AG04450 (cell line): ENCODE data around the gene ELL3. TPM values are rescaled to one million over a fixed set of nuclear protein-coding genes. Genes with fewer than 3 reads are reported as not detected.
"Not testable (repeated sequence)": the region's sequence is repeated elsewhere in the genome, so short reads cannot be mapped to it uniquely, and the experiment has no call there.

ENCODE experiments used
- CTCF ChIA-PET: fragments of 300-600, 350-600 bp; formaldehyde crosslinking; extraction: SDS; loops from one replicate; lab custom pipeline; 2022; ENCODE audit warnings: antibody characterized with exemption, inconsistent platforms; lab: Charles Lee
- POLR2A ChIA-PET: fragments of 350-600 bp; formaldehyde crosslinking; extraction: SDS; loops from one replicate; lab custom pipeline; 2021; ENCODE audit warnings: antibody characterized with exemption, inconsistent platforms; lab: Yijun Ruan, JAX
- DNase-seq: peaks from one replicate; pipeline ENCODE4 v3.0.0-alpha.2; 2011; ENCODE audit warnings: low read depth, low spot score
- H3K27ac ChIP-seq: one replicate; pipeline ENCODE4 v1.5.1; 2012; ENCODE audit warnings: low read depth, low read length, control low read depth
- H3K27me3 ChIP-seq: one replicate; pipeline ENCODE4 v1.6.0; 2012; ENCODE audit warnings: low read length; ENCODE audit not compliant: control insufficient read depth, insufficient read depth
- H3K4me3 ChIP-seq: 2 replicates; pipeline ENCODE4 v1.5.1; 2011; ENCODE audit warnings: mild to moderate bottlenecking, low read depth, low read length, control low read depth
- H3K9me3 ChIP-seq: 2 replicates; pipeline ENCODE4 v1.5.1; 2012; ENCODE audit warnings: low read length; ENCODE audit not compliant: control insufficient read depth, insufficient read depth
- CTCF ChIP-seq: IDR thresholded peaks from 2 replicates; pipeline ENCODE4 v1.5.1; 2011; ENCODE audit warnings: low read depth, low read length, control low read depth, inconsistent platforms
- polyA plus RNA-seq: library from polyadenylated mRNA; depleted of rRNA; stranded (reverse); fragments of >200 nt; gene quantifications from 2 replicates; pipeline ENCODE4 v1.2.3, GENCODE V29; 2011

Gene ELL3
- polyA plus RNA-seq, 1 experiment, result 2.3 TPM

GRCh38 chr15:43821505-43821904 lies 44.7 kb upstream of the ELL3 start:
- CTCF ChIA-PET, result interaction anchor here (0.6 to 0.7 kb wide), 2 partner anchors 8 to 464 kb away, joined by 4 to 6 read pairs; no protein-coding TSS in a partner anchor
- POLR2A ChIA-PET, result interaction anchor here (0.6 to 1.9 kb wide), 7 partner anchors 21 to 605 kb away, joined by 3 to 18 read pairs (median 5); partner anchors contain the start of genes HYPK, SERF2 and SERINC4
- H3K9me3 ChIP-seq, result no peaks in the 10 kb centered on the region
- H3K27ac ChIP-seq, result no peak overlapping the region
- peak overlapping the region; percentile 31; the same call in 1 of the 2 replicates for H3K4me3 ChIP-seq
- peak; percentile 36 for DNase-seq
- TF ChIP-seq CTCF, result no peak
- H3K27me3 ChIP-seq, result no peaks in the 10 kb centered on the region

- H3K27ac ChIP-seq, H3K27me3 ChIP-seq, DNase-seq, H3K9me3 ChIP-seq, H3K4me3 ChIP-seq: not testable (repeated sequence)
- POLR2A ChIA-PET, result interaction anchor here (1.2 kb wide), 1 partner anchor 15 kb away, joined by 3 read pairs; the partner anchor contains the start of genes HYPK and SERINC4
- CTCF ChIA-PET, result interaction anchor here (1.0 kb wide), 1 partner anchor 38 kb away, joined by 3 read pairs; the partner anchor contains the start of gene ELL3
Measured at GRCh38 chr15:43815064-43815463, 38.3 kb upstream of the ELL3 start.

- no peak for TF ChIP-seq CTCF
- H3K4me3 ChIP-seq, result no peak overlapping the region
- no peaks in the 10 kb centered on the region for H3K27me3 ChIP-seq
- no peak for DNase-seq
- ChIA-PET CTCF (interaction anchor here (0.6 kb wide), 1 partner anchor 105 kb away, joined by 6 read pairs; no protein-coding TSS in a partner anchor), POLR2A (interaction anchor here (0.7 kb wide), 1 partner anchor 12 kb away, joined by 4 read pairs; no protein-coding TSS in a partner anchor)
- no peak overlapping the region for H3K27ac ChIP-seq
- H3K9me3 ChIP-seq, result no peaks in the 10 kb centered on the region
Measured at GRCh38 chr15:43808960-43809678, 32.4 kb upstream of the ELL3 start.

GRCh38 chr15:43808435-43808950 lies 31.7 kb upstream of the ELL3 start:
- ChIA-PET CTCF (no interaction called here), POLR2A (no interaction called here)
- H3K4me3 ChIP-seq, result no peak overlapping the region
- no peaks in the 10 kb centered on the region for H3K9me3 ChIP-seq
- no peak for TF ChIP-seq CTCF
- no peaks in the 10 kb centered on the region for H3K27me3 ChIP-seq
- DNase-seq, result no peak
- H3K27ac ChIP-seq, result no peak overlapping the region

- H3K27ac ChIP-seq, H3K9me3 ChIP-seq, H3K4me3 ChIP-seq, POLR2A ChIA-PET, H3K27me3 ChIP-seq, DNase-seq, CTCF ChIA-PET: not testable (repeated sequence)
Measured at GRCh38 chr15:43802676-43803075, 25.9 kb upstream of the ELL3 start.
